GM12878 (cell line): ENCODE measurements around the gene VAV2. TPM values are rescaled to one million over a fixed set of nuclear protein-coding genes. Genes with fewer than 3 reads are reported as not detected.

Experiments
- ATAC-seq: fragments of 200-7000 bp; cut with Tn5 transposase; 3 replicates; pipeline ENCODE4 v1.9.1; 2020; ENCODE audit warnings: mild to moderate bottlenecking, moderate library complexity
- BruUV-seq: library from RNA; stranded (reverse); fragments of 400-500 nt; replicated peaks from 2 replicates; lab custom pipeline; 2021; lab: Mats Ljungman, UMichigan
- CTCF ChIA-PET: fragments of 300-600 bp; sonication (Branson Sonifier 250); formaldehyde crosslinking; extraction: SDS; loops from one replicate; lab custom pipeline; 2021; ENCODE audit warnings: inconsistent platforms; lab: Yijun Ruan, JAX
- POLR2A ChIA-PET: fragments of 350-600 bp; formaldehyde crosslinking; extraction: SDS; loops from one replicate; lab custom pipeline; 2021; ENCODE audit warnings: inconsistent platforms; lab: Charles Lee
- RAD21 ChIA-PET: fragments of 300-600 bp; sonication (Branson Sonifier 250); formaldehyde crosslinking; loops from one replicate; lab custom pipeline; 2023; ENCODE audit warnings: antibody characterized with exemption; ENCODE audit not compliant: unreplicated experiment; lab: Charles Lee
- SMC1A ChIA-PET: fragments of 300-600 bp; sonication (Branson Sonifier 250); formaldehyde crosslinking; loops from one replicate; lab custom pipeline; 2023; ENCODE audit not compliant: unreplicated experiment, uncharacterized antibody; lab: Charles Lee
- DNase-seq: peaks from one replicate; pipeline ENCODE4 v3.0.0-alpha.2; 2011; ENCODE audit warnings: low read depth, low spot score
- FAIRE-seq: peaks from 3 replicates; lab custom pipeline; 2011; peaks lifted over from hg19 to GRCh38; lab: Jason Lieb, UNC
- H2AFZ ChIP-seq: 2 replicates; pipeline ENCODE4 v1.6.0; 2011; ENCODE audit warnings: low read depth, low read length, control low read depth; ENCODE audit not compliant: control insufficient read depth
- H3K27ac ChIP-seq: 2 replicates; pipeline ENCODE4 v1.5.1; 2011; ENCODE audit warnings: control low read depth; ENCODE audit not compliant: control insufficient read depth, insufficient read depth
- H3K27me3 ChIP-seq, 2 experiments: replicated peaks in 1 of 2; 2 replicates each; pipeline versions ENCODE4 v1.6.0 to v1.6.1; 2011; ENCODE audit warnings: low read length in 1 of 2; ENCODE audit not compliant: control insufficient read depth in 2 of 2, insufficient read depth in 2 of 2
- H3K36me3 ChIP-seq, 2 experiments: 2 replicates each; pipeline ENCODE4 v1.5.1; 2011; ENCODE audit warnings: low read length in 1 of 2; ENCODE audit not compliant: control insufficient read depth in 2 of 2, insufficient read depth in 2 of 2
- H3K4me1 ChIP-seq: 2 replicates; pipeline ENCODE4 v1.6.1; 2011; ENCODE audit warnings: mild to moderate bottlenecking, low read length, moderate library complexity, mixed read lengths; ENCODE audit not compliant: control insufficient read depth, insufficient read depth
- H3K4me2 ChIP-seq: 2 replicates; pipeline ENCODE4 v1.6.0; 2011; ENCODE audit warnings: control low read depth; ENCODE audit not compliant: control insufficient read depth, insufficient read depth
- H3K4me3 ChIP-seq: fragments of 200-600 bp; sonication (generic); 2 replicates; pipeline ENCODE4 v1.5.1; 2016
- H3K79me2 ChIP-seq: 2 replicates; pipeline ENCODE4 v1.6.0; 2011; ENCODE audit warnings: low read length; ENCODE audit not compliant: control insufficient read depth, insufficient read depth
- H3K9ac ChIP-seq: 2 replicates; pipeline ENCODE4 v1.8.0; 2011; ENCODE audit warnings: low read length, control low read depth, mixed read lengths; ENCODE audit not compliant: control insufficient read depth, insufficient read depth
- H3K9me3 ChIP-seq: replicated peaks from 3 replicates; pipeline ENCODE4 v1.5.1; 2011; ENCODE audit warnings: mild to moderate bottlenecking, low read length; ENCODE audit not compliant: control insufficient read depth, insufficient read depth
- H4K20me1 ChIP-seq: 2 replicates; pipeline ENCODE4 v1.6.0; 2011; ENCODE audit not compliant: control insufficient read depth, insufficient read depth
- TBL1XR1 ChIP-seq: IDR thresholded peaks from 2 replicates; pipeline ENCODE4 v1.6.1; 2012; ENCODE audit warnings: low read depth, low read length, improper control_type of control experiment
- WGBS: methylation state at CpG from one replicate; pipeline ENCODE4 v1.1.6; 2016; ENCODE audit warnings: low lambda C conversion rate; ENCODE audit not compliant: insufficient replicate concordance, insufficient coverage; ENCODE audit errors: missing lambda C conversion rate; 5-methylcytosine and 5-hydroxymethylcytosine counted together
- in situ Hi-C: fragments of 300-500 bp; cut with MboI; formaldehyde crosslinking; loops from 9 replicates; pipeline ENCODE4 v1.14.3; 2018; ENCODE audit warnings: mixed read lengths
- intact Hi-C: fragments of 100-400 bp; cut with micrococcal nuclease; formaldehyde crosslinking; loops from one replicate; pipeline ENCODE4 v1.14.2; 2022; ENCODE audit not compliant: unreplicated experiment
- polyA plus RNA-seq, 11 experiments: library from polyadenylated mRNA; depleted of rRNA in 4 of 11; unstranded in 6 of 11; stranded (reverse) in 5 of 11; fragments of >200 nt; fragmentation: Nextera tagmentation in 4 of 11; fragmentation: Illumina TruSeq in 1 of 11; extraction: Ambion mirVana in 4 of 11; extraction: Trizol in 1 of 11; gene quantifications; 1 replicate in 1 of 11; 2 replicates in 10 of 11; pipeline versions ENCODE4 v1.2.1 to v1.2.3, GENCODE V29; 2011 to 2016; ENCODE audit warnings: inconsistent platforms in 2 of 11, missing spikeins in 2 of 11, low read depth in 1 of 11
- total RNA-seq, 4 experiments: library from RNA; depleted of rRNA in 3 of 4; stranded (reverse); fragments of >200 nt in 3 of 4; fragmentation: Illumina TruSeq in 1 of 4; extraction: Trizol in 1 of 4; gene quantifications; 2 replicates each; pipeline versions ENCODE4 v1.2.1 to v1.2.3, GENCODE V29; 2013 to 2021
- TF ChIP-seq, protein P1 (sequence below): fragments of 450-650 bp; formaldehyde crosslinking; IDR thresholded peaks from 2 replicates; pipeline ENCODE4 v1.4.0; 2020; ENCODE audit warnings: mild to moderate bottlenecking, moderate library complexity
- TF ChIP-seq, protein P2 (sequence below): IDR thresholded peaks from 2 replicates; pipeline ENCODE4 v1.6.1; 2011; ENCODE audit warnings: borderline replicate concordance, low read depth, mild to moderate bottlenecking, moderate library complexity, low read length; ENCODE audit not compliant: insufficient read depth, poor library complexity, severe bottlenecking

The VAV2 gene
- total and polyA plus RNA-seq, 10 of the 15 experiments (the other 5 are each of a cell fraction or from before 2014, with no cell fraction given): 0.13 to 43.9 (median 16.9) TPM

DNA sequence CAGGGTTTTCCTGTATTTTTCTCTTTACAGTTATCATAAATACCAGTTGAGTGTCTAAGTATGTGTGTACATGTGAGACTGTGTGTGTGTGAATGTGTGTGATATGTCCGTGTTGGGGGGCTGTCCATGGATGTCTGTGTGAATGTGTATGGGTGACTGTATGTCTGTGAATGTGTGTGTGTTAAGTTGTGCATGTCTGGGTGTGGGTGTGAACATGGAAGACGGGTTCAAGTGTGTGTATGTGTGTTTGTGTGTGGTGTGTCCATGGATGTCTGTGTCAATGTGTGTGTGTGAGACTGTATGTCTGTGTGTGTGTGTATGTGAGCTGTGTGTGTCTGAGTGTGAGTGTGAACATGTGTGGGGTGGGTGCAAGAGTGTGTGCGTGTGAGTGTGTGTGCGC is 55.0 kb downstream of the VAV2 start:
- TF ChIP-seq, protein P1, sequence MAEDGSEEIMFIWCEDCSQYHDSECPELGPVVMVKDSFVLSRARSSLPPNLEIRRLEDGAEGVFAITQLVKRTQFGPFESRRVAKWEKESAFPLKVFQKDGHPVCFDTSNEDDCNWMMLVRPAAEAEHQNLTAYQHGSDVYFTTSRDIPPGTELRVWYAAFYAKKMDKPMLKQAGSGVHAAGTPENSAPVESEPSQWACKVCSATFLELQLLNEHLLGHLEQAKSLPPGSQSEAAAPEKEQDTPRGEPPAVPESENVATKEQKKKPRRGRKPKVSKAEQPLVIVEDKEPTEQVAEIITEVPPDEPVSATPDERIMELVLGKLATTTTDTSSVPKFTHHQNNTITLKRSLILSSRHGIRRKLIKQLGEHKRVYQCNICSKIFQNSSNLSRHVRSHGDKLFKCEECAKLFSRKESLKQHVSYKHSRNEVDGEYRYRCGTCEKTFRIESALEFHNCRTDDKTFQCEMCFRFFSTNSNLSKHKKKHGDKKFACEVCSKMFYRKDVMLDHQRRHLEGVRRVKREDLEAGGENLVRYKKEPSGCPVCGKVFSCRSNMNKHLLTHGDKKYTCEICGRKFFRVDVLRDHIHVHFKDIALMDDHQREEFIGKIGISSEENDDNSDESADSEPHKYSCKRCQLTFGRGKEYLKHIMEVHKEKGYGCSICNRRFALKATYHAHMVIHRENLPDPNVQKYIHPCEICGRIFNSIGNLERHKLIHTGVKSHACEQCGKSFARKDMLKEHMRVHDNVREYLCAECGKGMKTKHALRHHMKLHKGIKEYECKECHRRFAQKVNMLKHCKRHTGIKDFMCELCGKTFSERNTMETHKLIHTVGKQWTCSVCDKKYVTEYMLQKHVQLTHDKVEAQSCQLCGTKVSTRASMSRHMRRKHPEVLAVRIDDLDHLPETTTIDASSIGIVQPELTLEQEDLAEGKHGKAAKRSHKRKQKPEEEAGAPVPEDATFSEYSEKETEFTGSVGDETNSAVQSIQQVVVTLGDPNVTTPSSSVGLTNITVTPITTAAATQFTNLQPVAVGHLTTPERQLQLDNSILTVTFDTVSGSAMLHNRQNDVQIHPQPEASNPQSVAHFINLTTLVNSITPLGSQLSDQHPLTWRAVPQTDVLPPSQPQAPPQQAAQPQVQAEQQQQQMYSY (CRISPR knock-in tag): no peak
- TF ChIP-seq, protein P2, sequence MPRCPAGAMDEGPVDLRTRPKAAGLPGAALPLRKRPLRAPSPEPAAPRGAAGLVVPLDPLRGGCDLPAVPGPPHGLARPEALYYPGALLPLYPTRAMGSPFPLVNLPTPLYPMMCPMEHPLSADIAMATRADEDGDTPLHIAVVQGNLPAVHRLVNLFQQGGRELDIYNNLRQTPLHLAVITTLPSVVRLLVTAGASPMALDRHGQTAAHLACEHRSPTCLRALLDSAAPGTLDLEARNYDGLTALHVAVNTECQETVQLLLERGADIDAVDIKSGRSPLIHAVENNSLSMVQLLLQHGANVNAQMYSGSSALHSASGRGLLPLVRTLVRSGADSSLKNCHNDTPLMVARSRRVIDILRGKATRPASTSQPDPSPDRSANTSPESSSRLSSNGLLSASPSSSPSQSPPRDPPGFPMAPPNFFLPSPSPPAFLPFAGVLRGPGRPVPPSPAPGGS: peak; percentile 47
- TF ChIP-seq TBL1XR1: no peak
- ChIA-PET CTCF (no interaction called here), RAD21 (no interaction called here), POLR2A (no interaction called here), SMC1A (no interaction called here)
- no peaks in the 10 kb centered on the region for H3K9me3 ChIP-seq
- no peak overlapping the region for H3K4me2 ChIP-seq
- H3K4me1 ChIP-seq: no peaks in the 10 kb centered on the region; the same call in 1 of the 2 replicates
- H3K79me2 ChIP-seq: peaks cover 9% of the 10 kb centered on the region
- peaks cover 5 to 9% of the 10 kb centered on the region in 2 experiments; a peak in 3 of 4 replicates for H3K36me3 ChIP-seq
- DNase-seq (no peak), FAIRE-seq (no peak), ATAC-seq (no peak)
- no peak overlapping the region for H3K4me3 ChIP-seq
- no peak overlapping the region for H3K9ac ChIP-seq
- H3K27me3 ChIP-seq: no peaks in the 10 kb centered on the region
- intact Hi-C loops (no loop called here), in situ Hi-C loops (no loop called here)
- no peaks in the 10 kb centered on the region for H4K20me1 ChIP-seq
- BruUV-seq: TSS peak; percentile 49
- 87% methylated on average over 4 of the region's 4 CpGs for WGBS
- no peak overlapping the region for H3K27ac ChIP-seq
- no peak overlapping the region for H2AFZ ChIP-seq
